Measurements from ENCODE around the gene CEACAM5. TPM values are rescaled to one million over a fixed set of nuclear protein-coding genes. Genes with fewer than 3 reads are reported as not detected.

Gene CEACAM5
- total RNA-seq, 4 donors from 2014 or later = 0.83 to 2.2 TPM; not detected in 2

DNA sequence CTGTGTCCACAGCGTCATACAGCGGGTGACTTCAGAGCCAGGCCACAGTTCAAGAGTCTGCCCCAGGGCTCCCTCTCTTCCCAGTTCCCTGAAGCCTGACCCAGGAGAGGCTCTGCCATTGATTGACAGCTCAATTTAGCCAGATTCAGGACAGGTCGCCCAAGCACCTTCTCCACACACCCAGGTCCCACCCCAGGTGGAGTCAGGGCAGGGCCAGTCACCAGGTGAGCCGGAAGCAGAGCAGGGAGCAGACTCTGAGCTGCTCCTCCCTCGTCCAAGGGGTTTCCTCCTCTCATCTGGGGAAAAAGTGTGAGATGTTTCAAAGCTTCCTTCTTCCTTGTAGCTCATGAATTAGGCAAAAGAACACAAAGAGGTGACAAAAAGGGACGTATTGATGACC, 26.0 kb upstream of the CEACAM5 start:
- no peak overlapping the region for H3K4me3 ChIP-seq
- no peak for DNase-seq (ENCODE audit: extremely low spot score)
- H3K27ac ChIP-seq (replicated peaks in 1 of 4) = no peak overlapping the region
- no peak for TF ChIP-seq POLR2A (IDR thresholded peaks at IDR 0.05; ENCODE audit: low read depth)
- TF ChIP-seq, protein P1, sequence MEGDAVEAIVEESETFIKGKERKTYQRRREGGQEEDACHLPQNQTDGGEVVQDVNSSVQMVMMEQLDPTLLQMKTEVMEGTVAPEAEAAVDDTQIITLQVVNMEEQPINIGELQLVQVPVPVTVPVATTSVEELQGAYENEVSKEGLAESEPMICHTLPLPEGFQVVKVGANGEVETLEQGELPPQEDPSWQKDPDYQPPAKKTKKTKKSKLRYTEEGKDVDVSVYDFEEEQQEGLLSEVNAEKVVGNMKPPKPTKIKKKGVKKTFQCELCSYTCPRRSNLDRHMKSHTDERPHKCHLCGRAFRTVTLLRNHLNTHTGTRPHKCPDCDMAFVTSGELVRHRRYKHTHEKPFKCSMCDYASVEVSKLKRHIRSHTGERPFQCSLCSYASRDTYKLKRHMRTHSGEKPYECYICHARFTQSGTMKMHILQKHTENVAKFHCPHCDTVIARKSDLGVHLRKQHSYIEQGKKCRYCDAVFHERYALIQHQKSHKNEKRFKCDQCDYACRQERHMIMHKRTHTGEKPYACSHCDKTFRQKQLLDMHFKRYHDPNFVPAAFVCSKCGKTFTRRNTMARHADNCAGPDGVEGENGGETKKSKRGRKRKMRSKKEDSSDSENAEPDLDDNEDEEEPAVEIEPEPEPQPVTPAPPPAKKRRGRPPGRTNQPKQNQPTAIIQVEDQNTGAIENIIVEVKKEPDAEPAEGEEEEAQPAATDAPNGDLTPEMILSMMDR (IDR thresholded peaks at IDR 0.05) = no peak
- no peak for TF ChIP-seq EP300 (IDR thresholded peaks at IDR 0.05)
- no peak for TF ChIP-seq POLR2AphosphoS5 (IDR thresholded peaks at IDR 0.05)
- intact Hi-C loops (cut with DNase I) = no loop called here
- H3K9me3 ChIP-seq = no peaks in the 10 kb centered on the region
- H3K27me3 ChIP-seq = peaks cover 0 to 54% (median 2%) of the 10 kb centered on the region in 4 donors
- H3K4me1 ChIP-seq = no peaks in the 10 kb centered on the region
- 48% methylated on average over 6 of the region's 6 CpGs for WGBS
- no peaks in the 10 kb centered on the region for H3K36me3 ChIP-seq

GRCh38 chr19:41687419-41687818, 21.0 kb upstream of the CEACAM5 start:
- peaks cover 0 to 69% (median 0%) of the 10 kb centered on the region in 4 donors for H3K27me3 ChIP-seq
- 80% methylated on average over 3 of the region's 3 CpGs for WGBS
- no peak overlapping the region for H3K27ac ChIP-seq (replicated peaks in 1 of 4)
- peak; percentile 80 for DNase-seq (ENCODE audit: extremely low spot score)
- no peaks in the 10 kb centered on the region for H3K36me3 ChIP-seq
- TF ChIP-seq EP300 (IDR thresholded peaks at IDR 0.05) = no peak
- peaks cover 0 to 12% (median 6%) of the 10 kb centered on the region in 4 donors for H3K9me3 ChIP-seq
- H3K4me1 ChIP-seq = no peaks in the 10 kb centered on the region
- intact Hi-C loops (cut with DNase I) = no loop called here
- no peak overlapping the region for H3K4me3 ChIP-seq

DNA sequence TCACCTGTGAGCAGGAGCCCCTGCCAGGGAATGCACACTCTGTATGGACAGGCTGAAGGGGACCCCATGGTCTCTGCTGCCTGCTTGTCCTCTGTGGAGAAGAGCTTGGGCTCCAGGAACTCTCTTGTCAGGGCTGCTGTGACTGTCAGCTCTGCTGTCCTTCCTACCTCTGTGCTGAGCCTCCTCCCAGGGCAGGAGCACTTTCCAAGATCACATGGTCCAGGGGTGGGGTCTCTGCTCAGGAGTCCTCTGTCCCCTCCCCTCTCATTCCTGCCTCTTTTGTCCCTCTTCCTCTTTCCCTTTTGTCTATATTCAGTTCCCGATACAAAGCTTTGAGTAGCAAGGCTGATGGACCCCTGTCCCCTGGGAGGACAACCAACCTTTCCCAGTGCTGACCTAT, 20.3 kb upstream of the CEACAM5 start, which contains the start of gene CEACAM7:
CEACAM7 (minus strand) TSS at position 173 of the 400 bp plus-strand sequence; CDS start at position 68, 105 bp downstream.
- no peaks in the 10 kb centered on the region for H3K36me3 ChIP-seq
- DNase-seq (ENCODE audit: extremely low spot score) = peak; percentile 74
- TF ChIP-seq POLR2AphosphoS5 (IDR thresholded peaks at IDR 0.05) (no peak), POLR2A (IDR thresholded peaks at IDR 0.05; ENCODE audit: low read depth) (no peak), EP300 (IDR thresholded peaks at IDR 0.05) (no peak)
- TF ChIP-seq, protein P1 (IDR thresholded peaks at IDR 0.05) = no peak
- no peaks in the 10 kb centered on the region for H3K4me1 ChIP-seq
- peaks cover 0 to 19% (median 7%) of the 10 kb centered on the region in 4 donors for H3K9me3 ChIP-seq
- intact Hi-C loops (cut with DNase I) = no loop called here
- H3K4me3 ChIP-seq = no peak within 1 kb of the TSS
- peaks cover 0 to 62% (median 0%) of the 10 kb centered on the region in 4 donors for H3K27me3 ChIP-seq
- 93% methylated on average over 1 of the region's 1 CpG for WGBS
- no peak within 1 kb of the TSS for H3K27ac ChIP-seq (replicated peaks in 1 of 4)

DNA sequence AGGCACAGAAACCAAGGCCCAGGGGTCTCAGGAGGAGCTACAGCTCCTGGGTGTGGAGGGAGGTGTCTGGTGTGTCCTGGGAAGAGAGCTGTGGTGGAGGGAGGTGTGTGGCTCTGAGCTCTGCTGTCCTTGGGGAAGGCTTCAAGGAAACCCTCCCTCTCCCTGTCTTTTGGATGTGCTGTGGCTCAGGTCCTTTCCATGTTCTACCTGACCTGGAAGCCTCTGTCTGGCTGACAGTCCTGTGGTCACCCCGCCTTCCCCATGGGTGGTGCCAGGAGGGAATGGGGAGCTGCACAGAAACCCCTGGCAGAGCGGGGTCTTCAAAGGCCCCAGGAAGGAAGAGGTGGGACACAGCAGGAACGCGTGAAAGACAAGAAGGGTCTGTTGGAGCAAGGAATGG, 19.7 kb upstream of the CEACAM5 start:
- H3K4me3 ChIP-seq = no peak overlapping the region
- TF ChIP-seq EP300 (IDR thresholded peaks at IDR 0.05) (no peak), POLR2A (IDR thresholded peaks at IDR 0.05; ENCODE audit: low read depth) (no peak), POLR2AphosphoS5 (IDR thresholded peaks at IDR 0.05) (no peak)
- TF ChIP-seq, protein P1 (IDR thresholded peaks at IDR 0.05) = no peak
- H3K36me3 ChIP-seq = no peaks in the 10 kb centered on the region
- peaks cover 0 to 57% (median 0%) of the 10 kb centered on the region in 4 donors for H3K27me3 ChIP-seq
- DNase-seq (ENCODE audit: extremely low spot score) = peak; percentile 77
- H3K9me3 ChIP-seq = peaks cover 0 to 25% (median 7%) of the 10 kb centered on the region in 4 donors
- intact Hi-C loops (cut with DNase I) = no loop called here
- H3K27ac ChIP-seq (replicated peaks in 1 of 4) = no peak overlapping the region
- H3K4me1 ChIP-seq = no peaks in the 10 kb centered on the region
- 64% methylated on average over 4 of the region's 4 CpGs for WGBS

GRCh38 chr19:41689993-41690800, 18.2 kb upstream of the CEACAM5 start:
- no peak overlapping the region for H3K27ac ChIP-seq (replicated peaks in 1 of 4)
- 48% methylated on average over 4 of the region's 4 CpGs for WGBS
- no peaks in the 10 kb centered on the region for H3K4me1 ChIP-seq
- no peak for TF ChIP-seq EP300 (IDR thresholded peaks at IDR 0.05)
- no peak for TF ChIP-seq POLR2AphosphoS5 (IDR thresholded peaks at IDR 0.05)
- TF ChIP-seq POLR2A (IDR thresholded peaks at IDR 0.05; ENCODE audit: low read depth) = no peak
- TF ChIP-seq, protein P1 (IDR thresholded peaks at IDR 0.05) = no peak
- intact Hi-C loops (cut with DNase I) = no loop called here
- H3K27me3 ChIP-seq = peaks cover 0 to 69% (median 0%) of the 10 kb centered on the region in 4 donors
- no peak overlapping the region for H3K4me3 ChIP-seq
- no peaks in the 10 kb centered on the region for H3K36me3 ChIP-seq
- DNase-seq (ENCODE audit: extremely low spot score) = peak; percentile 89
- H3K9me3 ChIP-seq = peaks cover 0 to 33% (median 7%) of the 10 kb centered on the region in 4 donors

Data from esophagus muscularis mucosa (tissue), 4 donors.